Measurements from ENCODE around the gene CCDC183. TPM values are rescaled to one million over a fixed set of nuclear protein-coding genes. Genes with fewer than 3 reads are reported as not detected.

The CCDC183 gene
- total RNA-seq, 1 donor from 2014 or later, result 1.2 TPM

GRCh38 chr9:136848393-136849037, 52.4 kb downstream of the CCDC183 start:
- Mint-ChIP-seq H3K4me3 (ENCODE audit: unreplicated experiment) (peak overlapping the region; percentile 89), H3K4me1 (ENCODE audit: unreplicated experiment) (no peaks in the 10 kb centered on the region), H3K27me3 (ENCODE audit: unreplicated experiment) (peaks cover 8% of the 10 kb centered on the region), H3K9me3 (ENCODE audit: unreplicated experiment) (no peaks in the 10 kb centered on the region), H3K36me3 (ENCODE audit: low read depth, unreplicated experiment) (no peaks in the 10 kb centered on the region), H3K27ac (ENCODE audit: unreplicated experiment) (no peak overlapping the region)
- peak; percentile 45 for DNase-seq (ENCODE audit: low spot score)
- TF ChIP-seq, protein P1, sequence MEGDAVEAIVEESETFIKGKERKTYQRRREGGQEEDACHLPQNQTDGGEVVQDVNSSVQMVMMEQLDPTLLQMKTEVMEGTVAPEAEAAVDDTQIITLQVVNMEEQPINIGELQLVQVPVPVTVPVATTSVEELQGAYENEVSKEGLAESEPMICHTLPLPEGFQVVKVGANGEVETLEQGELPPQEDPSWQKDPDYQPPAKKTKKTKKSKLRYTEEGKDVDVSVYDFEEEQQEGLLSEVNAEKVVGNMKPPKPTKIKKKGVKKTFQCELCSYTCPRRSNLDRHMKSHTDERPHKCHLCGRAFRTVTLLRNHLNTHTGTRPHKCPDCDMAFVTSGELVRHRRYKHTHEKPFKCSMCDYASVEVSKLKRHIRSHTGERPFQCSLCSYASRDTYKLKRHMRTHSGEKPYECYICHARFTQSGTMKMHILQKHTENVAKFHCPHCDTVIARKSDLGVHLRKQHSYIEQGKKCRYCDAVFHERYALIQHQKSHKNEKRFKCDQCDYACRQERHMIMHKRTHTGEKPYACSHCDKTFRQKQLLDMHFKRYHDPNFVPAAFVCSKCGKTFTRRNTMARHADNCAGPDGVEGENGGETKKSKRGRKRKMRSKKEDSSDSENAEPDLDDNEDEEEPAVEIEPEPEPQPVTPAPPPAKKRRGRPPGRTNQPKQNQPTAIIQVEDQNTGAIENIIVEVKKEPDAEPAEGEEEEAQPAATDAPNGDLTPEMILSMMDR (IDR thresholded peaks at IDR 0.05; ENCODE audit: unreplicated experiment), result no peak

GRCh38 chr9:136849038-136849959, 53.2 kb downstream of the CCDC183 start, which contains the start of gene PHPT1:
TSS of gene PHPT1 (plus strand) at chr9:136849409. CDS start at chr9:136849431, 22 bp downstream.
- Mint-ChIP-seq H3K36me3 (ENCODE audit: low read depth, unreplicated experiment) (no peaks in the 10 kb centered on the region), H3K9me3 (ENCODE audit: unreplicated experiment) (no peaks in the 10 kb centered on the region), H3K4me1 (ENCODE audit: unreplicated experiment) (no peaks in the 10 kb centered on the region), H3K27me3 (ENCODE audit: unreplicated experiment) (peaks cover 8% of the 10 kb centered on the region), H3K4me3 (ENCODE audit: unreplicated experiment) (peak within 1 kb of the TSS; percentile 90), H3K27ac (ENCODE audit: unreplicated experiment) (no peak within 1 kb of the TSS)
- TF ChIP-seq, protein P1 (IDR thresholded peaks at IDR 0.05; ENCODE audit: unreplicated experiment), result peak; percentile 7
- peak; percentile 97 for DNase-seq (ENCODE audit: low spot score)

GRCh38 chr9:136849960-136850865, 54.1 kb downstream of the CCDC183 start:
- no peaks in the 10 kb centered on the region for H3K36me3 Mint-ChIP-seq (ENCODE audit: low read depth, unreplicated experiment)
- H3K4me1 Mint-ChIP-seq (ENCODE audit: unreplicated experiment), result no peaks in the 10 kb centered on the region
- H3K27me3 Mint-ChIP-seq (ENCODE audit: unreplicated experiment), result peaks cover 8% of the 10 kb centered on the region
- DNase-seq (ENCODE audit: low spot score), result no peak
- TF ChIP-seq, protein P1 (IDR thresholded peaks at IDR 0.05; ENCODE audit: unreplicated experiment), result no peak
- peak overlapping the region; percentile 90 for H3K4me3 Mint-ChIP-seq (ENCODE audit: unreplicated experiment)
- no peaks in the 10 kb centered on the region for H3K9me3 Mint-ChIP-seq (ENCODE audit: unreplicated experiment)
- H3K27ac Mint-ChIP-seq (ENCODE audit: unreplicated experiment), result no peak overlapping the region

- DNase-seq (ENCODE audit: low spot score), result no peak
- no peaks in the 10 kb centered on the region for H3K4me1 Mint-ChIP-seq (ENCODE audit: unreplicated experiment)
- peaks cover 8% of the 10 kb centered on the region for H3K27me3 Mint-ChIP-seq (ENCODE audit: unreplicated experiment)
- H3K4me3 Mint-ChIP-seq (ENCODE audit: unreplicated experiment), result no peak overlapping the region
- H3K9me3 Mint-ChIP-seq (ENCODE audit: unreplicated experiment), result no peaks in the 10 kb centered on the region
- H3K36me3 Mint-ChIP-seq (ENCODE audit: low read depth, unreplicated experiment), result no peaks in the 10 kb centered on the region
- H3K27ac Mint-ChIP-seq (ENCODE audit: unreplicated experiment), result no peak overlapping the region
- TF ChIP-seq, protein P1 (IDR thresholded peaks at IDR 0.05; ENCODE audit: unreplicated experiment), result no peak
Observed at GRCh38 chr9:136850866-136851775, 55.0 kb downstream of the CCDC183 start.

All from endothelial cell (in vitro differentiated cells).